DND-41 (cell line): ENCODE data around the gene LTBR.

Experiments
- EZH2 ChIP-seq: IDR thresholded peaks from 3 replicates; pipeline ENCODE4 v1.6.1; 2012; ENCODE audit warnings: borderline replicate concordance, low read depth, mild to moderate bottlenecking, moderate library complexity, low read length, inconsistent platforms; ENCODE audit not compliant: severe bottlenecking
- TF ChIP-seq, protein P1 (sequence below): IDR thresholded peaks from 2 replicates; pipeline ENCODE4 v1.5.1; 2012; ENCODE audit warnings: borderline replicate concordance, low read length, moderate library complexity, mild to moderate bottlenecking; ENCODE audit not compliant: poor library complexity, severe bottlenecking; ENCODE audit errors: extremely low read depth

DNA sequence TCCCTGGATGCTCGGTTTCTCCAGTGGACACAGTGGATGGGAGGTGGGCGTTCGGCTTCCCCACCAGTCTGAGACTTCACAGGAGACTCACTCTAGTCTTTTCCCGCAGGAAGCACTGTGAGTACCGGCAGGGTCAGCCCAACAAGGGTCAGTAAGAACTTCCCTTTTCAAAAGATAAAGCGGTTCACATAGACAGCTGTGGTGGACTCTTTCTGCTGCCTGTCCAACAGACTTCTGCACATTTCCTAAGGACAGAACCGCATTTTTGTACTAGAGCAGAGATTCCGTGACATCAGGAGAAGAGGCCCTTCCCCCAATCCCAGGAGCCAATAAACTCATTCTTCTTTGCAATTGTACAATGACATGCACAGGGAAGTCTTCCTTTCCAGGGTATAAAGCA is 10.4 kb downstream of the LTBR start:
- no peak for TF ChIP-seq EZH2
- TF ChIP-seq, protein P1, sequence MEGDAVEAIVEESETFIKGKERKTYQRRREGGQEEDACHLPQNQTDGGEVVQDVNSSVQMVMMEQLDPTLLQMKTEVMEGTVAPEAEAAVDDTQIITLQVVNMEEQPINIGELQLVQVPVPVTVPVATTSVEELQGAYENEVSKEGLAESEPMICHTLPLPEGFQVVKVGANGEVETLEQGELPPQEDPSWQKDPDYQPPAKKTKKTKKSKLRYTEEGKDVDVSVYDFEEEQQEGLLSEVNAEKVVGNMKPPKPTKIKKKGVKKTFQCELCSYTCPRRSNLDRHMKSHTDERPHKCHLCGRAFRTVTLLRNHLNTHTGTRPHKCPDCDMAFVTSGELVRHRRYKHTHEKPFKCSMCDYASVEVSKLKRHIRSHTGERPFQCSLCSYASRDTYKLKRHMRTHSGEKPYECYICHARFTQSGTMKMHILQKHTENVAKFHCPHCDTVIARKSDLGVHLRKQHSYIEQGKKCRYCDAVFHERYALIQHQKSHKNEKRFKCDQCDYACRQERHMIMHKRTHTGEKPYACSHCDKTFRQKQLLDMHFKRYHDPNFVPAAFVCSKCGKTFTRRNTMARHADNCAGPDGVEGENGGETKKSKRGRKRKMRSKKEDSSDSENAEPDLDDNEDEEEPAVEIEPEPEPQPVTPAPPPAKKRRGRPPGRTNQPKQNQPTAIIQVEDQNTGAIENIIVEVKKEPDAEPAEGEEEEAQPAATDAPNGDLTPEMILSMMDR = no peak
